ENCODE measurements around the gene ABCF2. TPM values are rescaled to one million over a fixed set of nuclear protein-coding genes. Genes with fewer than 3 reads are reported as not detected.

ABCF2 gene
- total and polyA plus RNA-seq, 2 of the 4 experiments (the other 2 are of a cell fraction): 46.2 to 103 TPM

DNA sequence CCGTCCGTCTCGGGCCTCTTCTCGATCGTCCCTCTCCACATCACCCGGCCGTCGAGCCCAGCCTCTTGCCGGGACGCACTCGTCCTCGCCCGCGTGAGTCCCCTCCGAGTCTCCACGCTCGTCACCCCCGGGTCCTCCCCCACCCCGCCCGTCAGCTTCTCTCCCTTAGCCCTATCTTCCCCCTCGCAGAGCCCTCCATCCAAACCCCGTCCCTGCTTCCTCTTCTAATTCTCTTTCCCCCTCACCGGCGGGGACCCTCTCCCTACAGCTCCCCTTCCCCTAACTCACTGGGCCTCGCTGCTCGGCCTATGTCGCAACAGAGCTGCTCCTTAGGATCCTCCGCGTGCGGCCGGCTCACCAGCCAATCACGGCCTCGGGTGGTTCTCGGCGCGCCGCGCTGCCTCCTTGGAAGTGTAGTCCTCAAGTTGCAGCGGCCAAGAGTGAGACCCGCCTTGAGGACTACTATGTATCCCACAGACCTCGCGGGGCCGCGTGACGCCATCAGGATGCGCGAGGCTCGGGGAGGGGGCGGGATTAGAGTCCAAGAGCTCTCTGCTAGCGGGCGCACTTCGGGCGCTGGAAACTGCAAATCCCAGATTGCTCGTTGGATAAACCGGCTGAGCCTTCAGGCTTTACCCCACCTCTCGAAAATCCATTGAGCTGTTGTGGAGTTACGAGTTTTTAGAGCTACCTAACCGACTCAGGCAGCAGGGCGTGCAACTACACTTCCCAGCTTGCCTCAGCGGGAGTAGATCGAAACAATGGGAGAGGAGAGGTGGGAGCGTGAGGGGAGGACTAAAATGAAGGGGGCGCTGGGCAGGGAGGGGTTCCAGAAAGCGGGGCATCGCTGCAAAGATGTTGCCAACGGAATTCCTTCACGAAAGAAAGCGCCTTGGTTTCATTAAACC lies at the start of gene ABCF2 (continued):
- TF ChIP-seq NFE2L2 (IDR thresholded peaks at IDR 0.05; ENCODE audit: low read depth, low read length) (peak; percentile 8; the same call in 1 of the 2 replicates), CHD1 (IDR thresholded peaks at IDR 0.05; ENCODE audit: low read depth, low read length) (no peak), BHLHE40 (IDR thresholded peaks at IDR 0.05; ENCODE audit: low read depth, low read length) (no peak), SMC3 (IDR thresholded peaks at IDR 0.05; ENCODE audit: low read depth, low read length) (no peak), RCOR1 (IDR thresholded peaks at IDR 0.05; ENCODE audit: insufficient replicate concordance, low read length) (no peak), CEBPB (IDR thresholded peaks at IDR 0.05; ENCODE audit: low read depth, low read length) (peak; percentile 99)

Measured in IMR-90 (cell line).